Stimulated activated CD4-positive, alpha-beta T cell treated with anti-CD3 and anti-CD28 coated beads, Interleukin-4, amount 100 ng/mL, for 4 hours (primary cell): ENCODE results near the gene PEX5.

Experiments used
- DNase-seq, 2 experiments: peaks; one replicate each; pipeline ENCODE4 v3.0.0-alpha.2; 2020

The PEX5 gene

GRCh38 chr12:7189398-7190267, at the start of gene PEX5:
PEX5 (plus strand) TSS chr12:7189686; CDS start chr12:7190378, 692 bp downstream.
- peak; percentile 80 to 88 for DNase-seq

DNA sequence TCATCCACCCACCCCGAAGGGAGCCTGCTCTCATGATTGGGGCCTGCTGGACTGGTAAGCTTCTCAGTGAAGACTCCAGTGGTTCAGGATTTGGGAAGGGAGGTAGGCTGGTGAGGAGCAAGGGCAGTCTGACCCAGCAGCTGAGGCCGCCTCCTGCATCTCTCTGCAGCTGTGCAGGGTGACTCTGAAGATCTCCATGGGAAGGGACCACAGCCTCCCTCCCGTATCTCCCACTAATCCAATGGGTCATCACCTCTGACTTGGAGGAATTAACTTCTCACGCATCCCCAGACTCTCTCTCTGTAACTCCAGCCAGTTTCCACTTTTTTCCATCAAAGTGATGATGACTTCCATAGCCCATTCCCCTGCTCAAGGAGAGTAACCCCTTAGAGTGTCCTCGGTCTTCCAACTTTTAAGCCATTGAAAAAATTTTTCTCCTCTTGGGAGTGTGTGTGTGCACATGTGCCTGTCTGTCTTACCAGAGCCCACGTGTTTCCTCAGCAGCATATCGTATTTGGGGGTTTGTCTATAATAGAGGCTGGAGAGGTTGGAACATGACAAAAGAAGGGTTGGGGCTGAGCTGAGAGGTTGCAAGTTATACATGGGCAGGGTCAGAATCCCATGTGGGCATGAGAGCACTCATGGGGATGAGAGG, 48.0 kb upstream of the PEX5 start:
- DNase-seq: no peak

- peak; percentile 41 to 52 for DNase-seq
Observed at GRCh38 chr12:7142056-7142644, 47.3 kb upstream of the PEX5 start.

DNA sequence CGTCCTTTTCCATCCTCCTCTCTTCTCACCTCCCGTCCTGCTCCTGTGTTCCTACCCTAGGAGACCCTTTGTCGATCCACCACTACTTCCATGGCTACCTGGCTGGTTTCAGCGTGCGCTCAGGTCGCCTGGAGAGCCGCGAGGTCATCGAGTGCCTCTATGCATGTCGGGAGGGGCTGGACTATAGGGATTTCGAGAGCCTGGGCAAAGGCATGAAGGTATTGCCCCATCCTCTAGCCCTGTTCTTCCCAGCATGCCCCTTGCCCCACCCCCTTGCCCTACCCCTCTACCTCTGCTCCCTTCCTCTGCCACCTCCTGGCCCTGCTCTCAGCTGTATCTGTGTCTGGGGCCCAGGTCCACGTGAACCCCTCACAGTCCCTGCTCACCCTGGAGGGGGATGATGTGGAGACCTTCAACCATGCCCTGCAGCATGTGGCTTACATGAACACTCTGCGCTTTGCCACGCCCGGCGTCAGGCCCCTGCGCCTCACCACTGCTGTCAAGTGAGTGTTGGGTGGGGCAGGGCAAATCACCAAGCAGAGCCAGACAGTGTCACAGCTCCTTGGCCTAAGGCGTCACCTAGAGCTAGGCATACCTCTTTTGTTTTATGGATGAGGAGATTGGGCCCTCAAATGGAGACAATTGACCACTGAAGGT, 46.5 kb upstream of the PEX5 start:
- DNase-seq: no peak

DNA sequence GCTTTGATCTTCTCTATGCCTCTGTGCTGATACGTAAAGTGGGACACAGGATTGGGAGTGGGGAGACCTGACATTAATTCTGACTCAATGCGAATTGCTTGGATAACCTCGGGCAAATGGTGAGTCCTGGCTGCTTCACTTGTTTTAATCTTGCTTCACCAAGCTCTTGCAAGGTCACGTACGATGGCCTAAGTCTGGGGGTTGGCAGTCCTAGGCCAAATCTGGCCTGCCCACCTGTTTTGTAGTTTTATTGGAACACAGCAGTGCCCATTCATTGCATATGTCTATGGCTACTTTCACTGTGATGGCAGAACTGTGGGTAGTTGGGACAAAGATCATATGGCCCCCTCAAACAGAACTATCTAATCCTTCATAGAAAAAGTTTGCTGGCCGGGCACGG, 45.9 kb upstream of the PEX5 start:
- no peak for DNase-seq

- no peak for DNase-seq
Observed at GRCh38 chr12:7144414-7145120, 44.9 kb upstream of the PEX5 start.

- DNase-seq: no peak
Observed at GRCh38 chr12:7145671-7146070, 43.8 kb upstream of the PEX5 start.

- DNase-seq: no peak
Observed at GRCh38 chr12:7146228-7146627, 43.3 kb upstream of the PEX5 start.

- no peak for DNase-seq
Observed at GRCh38 chr12:7146906-7147305, 42.6 kb upstream of the PEX5 start.

DNA sequence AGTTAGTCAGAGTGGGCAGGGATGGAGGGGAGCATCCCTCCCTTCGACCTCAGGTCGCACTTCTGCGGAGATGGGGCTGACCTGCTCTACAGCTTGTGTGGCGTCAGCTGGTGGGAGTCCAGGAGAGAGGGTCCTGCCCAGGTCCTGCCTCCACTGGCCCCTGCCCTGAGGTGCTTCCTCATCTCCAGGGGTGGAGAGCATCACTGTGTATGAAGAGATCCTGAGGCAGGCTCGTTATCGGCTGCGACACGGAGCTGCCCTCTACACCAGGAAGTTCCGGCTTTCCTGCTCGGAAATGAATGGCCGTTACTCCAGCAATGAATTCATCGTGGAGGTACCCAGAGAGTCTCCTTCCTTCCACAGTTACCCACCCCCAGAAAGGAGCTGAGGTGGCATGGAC, 39.1 kb upstream of the PEX5 start:
- no peak for DNase-seq

DNA sequence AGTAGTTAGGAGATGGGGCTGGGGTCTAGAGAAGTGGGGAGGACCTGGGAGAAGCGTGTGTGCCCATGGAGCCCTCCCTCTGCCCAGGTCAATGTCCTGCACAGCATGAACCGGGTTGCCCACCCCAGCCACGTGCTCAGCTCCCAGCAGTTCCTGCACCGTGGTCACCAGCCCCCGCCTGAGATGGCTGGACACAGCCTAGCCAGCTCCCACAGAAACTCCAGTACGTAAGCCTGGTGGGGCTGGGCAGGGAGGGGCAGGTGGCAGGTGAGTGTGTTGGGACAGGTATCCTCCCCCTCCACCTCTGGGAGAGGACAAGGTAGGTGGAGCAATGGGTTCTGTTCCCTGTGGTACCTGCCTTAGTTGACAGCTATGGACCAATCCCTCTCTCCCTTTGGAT, 38.6 kb upstream of the PEX5 start:
- no peak for DNase-seq

DNA sequence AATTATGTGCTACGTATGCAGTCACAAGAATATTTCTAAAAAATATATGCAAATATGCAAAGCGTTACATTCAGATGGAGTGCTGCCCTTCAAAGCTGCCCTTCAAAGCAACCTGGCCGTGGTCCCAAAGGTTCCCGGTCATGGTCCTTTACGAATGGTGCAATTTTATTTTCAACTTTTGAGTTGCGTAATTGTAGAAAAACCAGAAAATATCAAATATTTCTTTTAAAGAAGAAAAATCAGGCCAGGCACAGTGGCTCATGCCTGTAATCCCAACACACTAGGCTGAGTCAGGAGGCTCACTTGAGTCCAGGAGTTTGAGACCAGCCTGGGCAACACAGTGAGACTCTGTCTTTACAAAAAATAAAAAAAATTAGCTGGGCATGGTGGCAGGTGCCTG, 38.0 kb upstream of the PEX5 start:
- DNase-seq: no peak

GRCh38 chr12:7152818-7153217, 36.7 kb upstream of the PEX5 start:
- DNase-seq: no peak

DNA sequence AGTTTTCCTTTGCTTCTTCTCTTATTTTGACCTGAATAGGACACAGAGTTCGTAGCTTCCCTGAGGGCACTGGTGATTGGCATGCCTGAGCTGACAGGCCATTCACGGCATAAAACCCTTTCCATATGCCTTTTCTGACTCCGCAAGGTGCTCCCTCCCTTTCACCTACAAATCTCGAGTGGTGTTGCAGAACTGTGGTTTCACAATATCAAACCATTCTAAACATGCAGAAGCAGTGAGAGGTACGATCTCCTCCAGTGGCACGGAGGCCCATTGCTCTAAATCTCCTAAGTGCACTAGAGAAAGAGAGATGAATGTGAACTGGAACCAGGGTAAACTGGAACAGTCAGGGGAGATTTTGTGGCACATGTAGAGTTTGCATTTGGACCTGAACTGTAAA, 35.4 kb upstream of the PEX5 start:
- no peak for DNase-seq

DNA sequence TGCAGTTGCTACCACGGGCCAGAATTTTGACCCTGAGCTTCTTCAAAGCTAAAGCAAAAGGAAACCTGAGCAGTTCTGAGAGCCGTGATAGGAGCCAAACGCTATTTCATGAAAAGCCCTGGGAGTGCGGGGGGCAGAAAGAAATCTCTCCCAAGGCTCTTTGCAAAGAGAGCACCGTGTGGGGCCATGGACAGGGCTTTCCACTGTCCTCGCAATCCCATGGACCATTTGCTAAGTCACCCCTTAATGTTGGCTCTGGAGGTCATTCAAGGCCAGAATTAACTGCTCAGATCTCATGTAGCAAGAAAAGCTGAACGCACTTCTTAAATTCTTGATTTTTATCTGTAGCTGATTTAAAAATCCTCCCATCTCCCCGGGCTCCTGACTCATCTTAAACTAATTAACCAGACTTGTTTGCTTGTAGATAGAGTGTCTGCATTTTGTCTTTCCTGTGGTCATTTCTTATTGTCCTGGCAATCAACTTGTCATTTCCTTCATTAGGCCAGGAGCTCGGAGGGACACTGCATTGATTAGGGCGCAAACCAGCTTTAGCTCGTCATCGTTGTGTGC, 34.5 kb upstream of the PEX5 start:
- no peak for DNase-seq

GRCh38 chr12:7155471-7156034, 33.9 kb upstream of the PEX5 start:
- no peak for DNase-seq

GRCh38 chr12:7156259-7157197, 33.0 kb upstream of the PEX5 start:
- no peak for DNase-seq

- DNase-seq: no peak
Observed at GRCh38 chr12:7157391-7157790, 32.1 kb upstream of the PEX5 start.

- no peak for DNase-seq
Observed at GRCh38 chr12:7158781-7159609, 30.5 kb upstream of the PEX5 start.

- DNase-seq: no peak
Observed at GRCh38 chr12:7160183-7160582, 29.3 kb upstream of the PEX5 start.
